ENCODE data around the gene BTBD10.

BTBD10 gene

GRCh38 chr11:13343067-13343466 is 120.0 kb downstream of the BTBD10 start:
- in situ Hi-C loops (cut with MboI; ENCODE audit: low sequenced_read_pairs) = loop anchor here (25.0 kb wide), 1 partner anchor 131 kb away; no protein-coding TSS in a partner anchor

- in situ Hi-C loops (cut with MboI; ENCODE audit: low sequenced_read_pairs) = loop anchor here (25.0 kb wide), 1 partner anchor 129 kb away; no protein-coding TSS in a partner anchor
Measured at GRCh38 chr11:13341026-13341425, 122.0 kb downstream of the BTBD10 start.

- in situ Hi-C loops (cut with MboI; ENCODE audit: low sequenced_read_pairs) = loop anchor here (25.0 kb wide), 1 partner anchor 127 kb away; no protein-coding TSS in a partner anchor
Measured at GRCh38 chr11:13339195-13340153, 123.5 kb downstream of the BTBD10 start.

- in situ Hi-C loops (cut with MboI; ENCODE audit: low sequenced_read_pairs) = loop anchor here (25.0 kb wide), 1 partner anchor 126 kb away; no protein-coding TSS in a partner anchor
Measured at GRCh38 chr11:13338427-13339069, 124.5 kb downstream of the BTBD10 start.

- in situ Hi-C loops (cut with MboI; ENCODE audit: low sequenced_read_pairs) = loop anchor here (25.0 kb wide), 1 partner anchor 126 kb away; no protein-coding TSS in a partner anchor
Measured at GRCh38 chr11:13338019-13338426, 125.0 kb downstream of the BTBD10 start.

Measured in HL-60/S4 treated with phorbol 12-myristate 13-acetate at 8.2 ng/mL for 4 days and 3 days (cell line).